Ishikawa (cell line): Measurements from ENCODE around the gene RPL26.

Experiments used
- CEBPB ChIP-seq: IDR thresholded peaks from 2 replicates; pipeline ENCODE4 v1.6.1; 2012
- CREB1 ChIP-seq: IDR thresholded peaks from 2 replicates; pipeline ENCODE4 v1.6.1; 2012; ENCODE audit warnings: low read depth
- EGR1 ChIP-seq: IDR thresholded peaks from 2 replicates; pipeline ENCODE4 v1.6.1; 2012
- EP300 ChIP-seq: IDR thresholded peaks from 2 replicates; pipeline ENCODE4 v1.6.1; 2012; ENCODE audit warnings: borderline replicate concordance
- FOXM1 ChIP-seq: IDR thresholded peaks from 2 replicates; pipeline ENCODE4 v1.6.1; 2012; ENCODE audit warnings: low read depth, borderline replicate concordance
- MAX ChIP-seq: IDR thresholded peaks from 2 replicates; pipeline ENCODE4 v1.6.1; 2012
- NFIC ChIP-seq: IDR thresholded peaks from 2 replicates; pipeline ENCODE4 v1.6.1; 2012
- RAD21 ChIP-seq: IDR thresholded peaks from 2 replicates; pipeline ENCODE4 v1.6.1; 2012; ENCODE audit warnings: low read depth
- REST ChIP-seq: IDR thresholded peaks from 2 replicates; pipeline ENCODE4 v1.6.1; 2012; ENCODE audit warnings: low read depth, mild to moderate bottlenecking
- TAF1 ChIP-seq: IDR thresholded peaks from 2 replicates; pipeline ENCODE4 v1.6.1; 2012; ENCODE audit warnings: low read depth, mild to moderate bottlenecking
- TCF12 ChIP-seq: IDR thresholded peaks from 2 replicates; pipeline ENCODE4 v1.6.1; 2012; ENCODE audit warnings: low read depth
- TEAD4 ChIP-seq: IDR thresholded peaks from 2 replicates; pipeline ENCODE4 v1.6.1; 2012
- USF1 ChIP-seq: IDR thresholded peaks from 2 replicates; pipeline ENCODE4 v1.6.1; 2012
- YY1 ChIP-seq: IDR thresholded peaks from 2 replicates; pipeline ENCODE4 v1.6.1; 2012; ENCODE audit warnings: low read depth
- ZBTB7A ChIP-seq: IDR thresholded peaks from 2 replicates; pipeline ENCODE4 v1.6.1; 2012; ENCODE audit warnings: low read depth

RPL26 gene

GRCh38 chr17:8421571-8421970 lies 38.6 kb upstream of the RPL26 start:
- no peak for TF ChIP-seq TCF12
- no peak for TF ChIP-seq NFIC
- no peak for TF ChIP-seq USF1
- TF ChIP-seq TEAD4, result no peak
- TF ChIP-seq FOXM1, result no peak
- TF ChIP-seq MAX, result no peak
- TF ChIP-seq ZBTB7A, result no peak
- TF ChIP-seq CEBPB, result no peak
- TF ChIP-seq REST, result no peak
- TF ChIP-seq EP300, result no peak
- TF ChIP-seq YY1, result no peak
- TF ChIP-seq TAF1, result no peak
- TF ChIP-seq EGR1, result no peak
- no peak for TF ChIP-seq CREB1
- TF ChIP-seq RAD21, result no peak

- no peak for TF ChIP-seq MAX
- peak; percentile 77 for TF ChIP-seq CEBPB
- peak; percentile 84 for TF ChIP-seq NFIC
- no peak for TF ChIP-seq EGR1
- no peak for TF ChIP-seq ZBTB7A
- no peak for TF ChIP-seq USF1
- no peak for TF ChIP-seq TEAD4
- TF ChIP-seq REST, result no peak
- TF ChIP-seq RAD21, result 0 out of 2 replicates have a peak, but pooled peaks have one; percentile 3
- no peak for TF ChIP-seq YY1
- no peak for TF ChIP-seq FOXM1
- TF ChIP-seq EP300, result no peak
- TF ChIP-seq CREB1, result no peak
- no peak for TF ChIP-seq TAF1
Observed at GRCh38 chr17:8420041-8420934, 37.3 kb upstream of the RPL26 start.

- no peak for TF ChIP-seq TCF12
- no peak for TF ChIP-seq FOXM1
- no peak for TF ChIP-seq EGR1
- no peak for TF ChIP-seq CREB1
- TF ChIP-seq USF1, result no peak
- no peak for TF ChIP-seq RAD21
- no peak for TF ChIP-seq CEBPB
- TF ChIP-seq TAF1, result no peak
- no peak for TF ChIP-seq REST
- TF ChIP-seq TEAD4, result no peak
- TF ChIP-seq ZBTB7A, result no peak
- TF ChIP-seq NFIC, result no peak
Observed at GRCh38 chr17:8419305-8419704, 36.3 kb upstream of the RPL26 start.

- TF ChIP-seq RAD21, result no peak
- no peak for TF ChIP-seq TEAD4
Observed at GRCh38 chr17:8418471-8418870, 35.5 kb upstream of the RPL26 start.
